Endodermal cell (in vitro differentiated cells): ENCODE data around the gene SPTY2D1. TPM values are rescaled to one million over a fixed set of nuclear protein-coding genes. Genes with fewer than 3 reads are reported as not detected.

ENCODE experiments used
- DNase-seq: peaks from one replicate; pipeline ENCODE4 v3.0.0-alpha.2; 2017
- H3K27ac ChIP-seq: 2 replicates; pipeline ENCODE4 v1.5.1; 2013; ENCODE audit warnings: mild to moderate bottlenecking, low read depth, low read length, moderate library complexity
- H3K27me3 ChIP-seq: 2 replicates; pipeline ENCODE4 v1.6.1; 2013; ENCODE audit warnings: mild to moderate bottlenecking, low read length, moderate library complexity; ENCODE audit not compliant: insufficient read depth, control insufficient read depth, poor library complexity, severe bottlenecking
- H3K36me3 ChIP-seq: 2 replicates; pipeline ENCODE4 v1.7.0; 2013; ENCODE audit warnings: mild to moderate bottlenecking, low read length, moderate library complexity; ENCODE audit not compliant: control insufficient read depth, insufficient read depth
- H3K4me1 ChIP-seq: one replicate; pipeline ENCODE4 v1.7.0; 2013; ENCODE audit warnings: low read length; ENCODE audit not compliant: control insufficient read depth, insufficient read depth
- H3K4me3 ChIP-seq: 2 replicates; pipeline ENCODE4 v1.5.1; 2013; ENCODE audit warnings: mild to moderate bottlenecking, low read length, moderate library complexity
- H3K9ac ChIP-seq: 2 replicates; pipeline ENCODE4 v1.6.1; 2013; ENCODE audit warnings: mild to moderate bottlenecking, low read length, moderate library complexity; ENCODE audit not compliant: poor library complexity, severe bottlenecking; ENCODE audit errors: extremely low read depth
- H3K9me3 ChIP-seq: 2 replicates; pipeline ENCODE4 v1.6.1; 2013; ENCODE audit warnings: mild to moderate bottlenecking, low read length, moderate library complexity; ENCODE audit not compliant: control insufficient read depth
- H3K27ac Mint-ChIP-seq: 2 replicates; pipeline ENCODE4 v1.8.0; 2020; ENCODE audit warnings: mixed read lengths
- H3K27me3 Mint-ChIP-seq: 2 replicates; pipeline ENCODE4 v1.8.0; 2021; ENCODE audit warnings: mild to moderate bottlenecking, mixed read lengths; ENCODE audit not compliant: insufficient read depth
- H3K36me3 Mint-ChIP-seq: 2 replicates; pipeline ENCODE4 v1.8.0; 2020; ENCODE audit warnings: low read depth, mixed read lengths
- H3K4me1 Mint-ChIP-seq: 2 replicates; pipeline ENCODE4 v1.8.0; 2020; ENCODE audit warnings: mixed read lengths
- H3K4me3 Mint-ChIP-seq: 2 replicates; pipeline ENCODE4 v1.8.0; 2020; ENCODE audit warnings: mild to moderate bottlenecking, moderate library complexity, mixed read lengths
- H3K9me3 Mint-ChIP-seq: 2 replicates; pipeline ENCODE4 v1.8.0; 2020; ENCODE audit warnings: mild to moderate bottlenecking, mixed read lengths
- CTCF ChIP-seq: fragments of 200-600 bp; sonication (generic); conservative IDR thresholded peaks from 2 replicates; pipeline ENCODE4 v1.5.0; 2021; ENCODE audit warnings: antibody characterized with exemption, mild to moderate bottlenecking
- WGBS, 2 experiments: methylation state at CpG; one replicate each; pipeline versions ENCODE4 v1.1.5 to v1.1.7; 2013; ENCODE audit warnings: missing lambda C conversion rate in 2 of 2, mixed read lengths in 1 of 2; ENCODE audit not compliant: insufficient coverage in 1 of 2, insufficient read length in 1 of 2; 5-methylcytosine and 5-hydroxymethylcytosine counted together
- total RNA-seq, 2 donors: library from RNA; stranded (reverse); fragmentation: NEBNext Ultra II Directional in 1 of 2; extraction: Animal tissue kit (Norgen Biotek cat#: 25700) in 1 of 2; gene quantifications; 2 replicates in 1 of 2; 3 replicates in 1 of 2; pipeline ENCODE4 v1.2.1, GENCODE V29; 2021

The SPTY2D1 gene
- total RNA-seq, 2 donors from 2014 or later = 19.3 to 22.9 TPM

- no peaks in the 10 kb centered on the region for H3K9me3 ChIP-seq
- no peaks in the 10 kb centered on the region for H3K27me3 ChIP-seq
- H3K4me3 ChIP-seq = no peak overlapping the region
- H3K27ac ChIP-seq = no peak overlapping the region
- no peak overlapping the region for H3K4me3 Mint-ChIP-seq
- no peak for TF ChIP-seq CTCF
- H3K9ac ChIP-seq = no peak overlapping the region
- no peak for DNase-seq
- no peaks in the 10 kb centered on the region for H3K36me3 ChIP-seq
- H3K36me3 Mint-ChIP-seq = no peaks in the 10 kb centered on the region
- 87 to 91% methylated on average over 4 to 5 of the region's 5 CpGs for WGBS, 2 experiments
- H3K4me1 Mint-ChIP-seq = no peaks in the 10 kb centered on the region
- H3K9me3 Mint-ChIP-seq = peaks cover 27% of the 10 kb centered on the region
- no peaks in the 10 kb centered on the region for H3K4me1 ChIP-seq
- no peak overlapping the region for H3K27ac Mint-ChIP-seq
- peaks cover 22% of the 10 kb centered on the region for H3K27me3 Mint-ChIP-seq
Observed at GRCh38 chr11:18657673-18658072, 23.5 kb upstream of the SPTY2D1 start.

GRCh38 chr11:18650859-18651557, 16.9 kb upstream of the SPTY2D1 start:
- Mint-ChIP-seq H3K9me3 (peaks cover 3% of the 10 kb centered on the region), H3K27me3 (no peaks in the 10 kb centered on the region), H3K4me1 (peaks cover 1% of the 10 kb centered on the region), H3K36me3 (no peaks in the 10 kb centered on the region), H3K27ac (no peak overlapping the region), H3K4me3 (no peak overlapping the region)
- Histone ChIP-seq H3K4me1 (no peaks in the 10 kb centered on the region), H3K27ac (no peak overlapping the region), H3K4me3 (no peak overlapping the region), H3K36me3 (no peaks in the 10 kb centered on the region), H3K9me3 (no peaks in the 10 kb centered on the region), H3K9ac (no peak overlapping the region), H3K27me3 (no peaks in the 10 kb centered on the region)
- 78 to 83% methylated on average over 19 of the region's 19 CpGs for WGBS, 2 experiments
- TF ChIP-seq CTCF = peak; percentile 79
- DNase-seq = peak; percentile 88

GRCh38 chr11:18650353-18650752, 16.2 kb upstream of the SPTY2D1 start:
- Mint-ChIP-seq H3K36me3 (no peaks in the 10 kb centered on the region), H3K4me1 (peaks cover 1% of the 10 kb centered on the region), H3K4me3 (no peak overlapping the region), H3K27me3 (no peaks in the 10 kb centered on the region), H3K27ac (no peak overlapping the region), H3K9me3 (peaks cover 3% of the 10 kb centered on the region)
- Histone ChIP-seq H3K36me3 (no peaks in the 10 kb centered on the region), H3K27ac (no peak overlapping the region), H3K9ac (no peak overlapping the region), H3K4me1 (no peaks in the 10 kb centered on the region), H3K4me3 (no peak overlapping the region), H3K9me3 (no peaks in the 10 kb centered on the region), H3K27me3 (no peaks in the 10 kb centered on the region)
- no peak for DNase-seq
- WGBS, 2 experiments = 80 to 100% methylated on average over 2 to 4 of the region's 4 CpGs
- no peak for TF ChIP-seq CTCF
